ENCODE data around the gene CEL.
A peak's percentile ranks its signal among the peaks of the same experiment; 100 is the strongest.
"Not testable (repeated sequence)": the region's sequence is repeated elsewhere in the genome, so short reads cannot be mapped to it uniquely, and the experiment has no call there.

CEL gene

GRCh38 chr9:133061764-133062145, at the start of gene CEL:
Gene CEL (plus strand): TSS chr9:133061981. CDS start chr9:133062003, 22 bp downstream.
- not testable (repeated sequence) for DNase-seq

GRCh38 chr9:133014696-133015095, 47.1 kb upstream of the CEL start:
- no peak for DNase-seq

GRCh38 chr9:133023117-133023890, 38.5 kb upstream of the CEL start:
- DNase-seq: peak; percentile 53

- DNase-seq: no peak
Measured at GRCh38 chr9:133026426-133026825, 35.4 kb upstream of the CEL start.

- no peak for DNase-seq
Measured at GRCh38 chr9:133027134-133027533, 34.6 kb upstream of the CEL start.

- DNase-seq: no peak
Measured at GRCh38 chr9:133028221-133028620, 33.6 kb upstream of the CEL start.

- DNase-seq: no peak
Measured at GRCh38 chr9:133029994-133030316, 31.8 kb upstream of the CEL start.

- DNase-seq: peak; percentile 97
Measured at GRCh38 chr9:133030317-133031129, 31.3 kb upstream of the CEL start, which contains the start of gene GTF3C5. Gene GTF3C5 (plus strand): TSS chr9:133030997. CDS start chr9:133031012, 15 bp downstream.

- DNase-seq: no peak
Measured at GRCh38 chr9:133031130-133031422, 30.7 kb upstream of the CEL start.

- DNase-seq: peak; percentile 20
Measured at GRCh38 chr9:133031496-133031911, 30.3 kb upstream of the CEL start.

- no peak for DNase-seq
Measured at GRCh38 chr9:133032171-133032570, 29.6 kb upstream of the CEL start.

GRCh38 chr9:133035669-133036068, 26.1 kb upstream of the CEL start:
- no peak for DNase-seq

- DNase-seq: no peak
Measured at GRCh38 chr9:133037775-133038515, 23.8 kb upstream of the CEL start.

GRCh38 chr9:133040892-133041479, 20.8 kb upstream of the CEL start:
- peak; percentile 50 for DNase-seq

- DNase-seq: no peak
Measured at GRCh38 chr9:133041958-133042357, 19.8 kb upstream of the CEL start.

GRCh38 chr9:133042676-133043075, 19.1 kb upstream of the CEL start:
- no peak for DNase-seq

- no peak for DNase-seq
Measured at GRCh38 chr9:133043449-133044035, 18.2 kb upstream of the CEL start.

- DNase-seq: no peak
Measured at GRCh38 chr9:133044125-133044524, 17.7 kb upstream of the CEL start.

- DNase-seq: no peak
Measured at GRCh38 chr9:133044661-133045060, 17.1 kb upstream of the CEL start.

- DNase-seq: no peak
Measured at GRCh38 chr9:133045132-133045531, 16.6 kb upstream of the CEL start.

GRCh38 chr9:133046196-133046899, 15.4 kb upstream of the CEL start:
- no peak for DNase-seq

- DNase-seq: no peak
Measured at GRCh38 chr9:133046900-133047295, 14.9 kb upstream of the CEL start.

All from activated CD4-positive, alpha-beta T cell treated with anti-CD3 and anti-CD28 coated beads, Interleukin-10, Interleukin-2, amounts not matched to agents 100 ng/mL and 50 ng/mL, durations not matched to agents 16 hours and 8 hours (primary cell).